Measurements from ENCODE around the gene AGAP2. TPM values are rescaled to one million over a fixed set of nuclear protein-coding genes. Genes with fewer than 3 reads are reported as not detected.

AGAP2 gene
- total and polyA plus RNA-seq, 2 of the 8 experiments (the other 6 are each of a cell fraction or from before 2014, with no cell fraction given): 1.5 TPM

- TF ChIP-seq RXRA (IDR thresholded peaks at IDR 0.05; ENCODE audit: insufficient read depth, low read depth, low read length) (no peak), SIN3A (conservative IDR thresholded peaks at IDR 0.05 in 1 of 2, IDR thresholded peaks at IDR 0.05 in 1 of 2; ENCODE audit: low read depth in 1 of 2, low read length in 2 of 2) (no peak; a peak in 1 of 4 replicates), TCF12 (IDR thresholded peaks at IDR 0.05; ENCODE audit: low read depth, low read length) (no peak), EZH2 (IDR thresholded peaks at IDR 0.05; ENCODE audit: low read depth, low read length, severe bottlenecking) (no peak), E2F6 (IDR thresholded peaks at IDR 0.05) (no peak), BCL11A (IDR thresholded peaks at IDR 0.05; ENCODE audit: low read depth in 2 of 2, low read length in 2 of 2) (no peak), ASH2L (IDR thresholded peaks at IDR 0.05; ENCODE audit: low read length) (no peak)
These were observed 44.0 kb downstream of the AGAP2 start (continued) for GRCh38 chr12:57694459-57695019.
